ENCODE results near the gene SIGLEC10. TPM values are rescaled to one million over a fixed set of nuclear protein-coding genes. Genes with fewer than 3 reads are reported as not detected.
A peak's percentile ranks its signal among the peaks of the same experiment; 100 is the strongest.

The SIGLEC10 gene
- polyA plus RNA-seq, 1 donor (not counting 4 experiments of a cell fraction or from before 2014, with no cell fraction given) = not detected

DNA sequence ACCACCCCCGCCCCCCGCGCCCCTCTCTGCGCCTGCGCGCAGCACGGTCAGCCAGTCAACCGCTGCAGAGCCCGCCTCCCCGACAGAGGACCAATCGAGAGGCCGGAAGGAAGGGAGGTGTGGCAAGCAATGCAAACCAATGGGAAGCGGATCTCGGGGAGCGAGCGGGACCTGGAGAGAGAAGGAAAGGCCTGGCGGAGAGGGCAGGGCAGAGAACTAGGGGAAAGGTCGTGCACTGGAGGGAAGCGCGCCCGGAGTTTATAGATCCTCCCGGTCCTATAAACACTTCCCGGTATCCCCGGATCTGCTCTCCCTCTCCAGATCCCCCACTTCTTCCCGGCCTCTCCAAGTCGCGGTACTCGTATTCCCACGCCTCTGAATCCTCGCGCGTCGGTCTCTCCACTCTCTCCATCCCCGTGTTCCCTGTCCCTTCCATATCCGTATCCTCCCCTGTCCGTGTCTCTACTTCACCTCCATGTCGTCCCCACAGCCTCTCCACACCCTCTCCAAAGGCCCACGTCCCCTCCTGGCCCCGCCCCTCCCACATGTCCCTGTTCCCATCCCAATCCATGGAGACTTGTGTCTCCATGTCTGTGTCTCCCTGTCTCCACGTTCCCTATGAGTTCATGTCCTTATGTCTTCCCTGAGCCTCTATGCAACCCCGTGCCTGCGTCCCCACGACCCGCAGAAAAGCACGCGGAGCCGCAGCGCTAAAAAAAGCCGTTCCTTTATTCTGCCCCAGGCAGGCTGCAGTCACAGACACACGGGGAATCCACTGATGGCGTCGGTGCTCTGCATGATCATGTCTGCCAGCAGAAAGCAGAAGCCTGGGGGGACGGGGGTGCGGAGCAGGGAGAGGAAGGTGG, 50.8 kb downstream of the SIGLEC10 start:
- no peak for TF ChIP-seq EZH2 (IDR thresholded peaks at IDR 0.05; ENCODE audit: low read length)
- no peak for TF ChIP-seq CTCF (optimal IDR thresholded peaks at IDR 0.05 in 1 of 3, IDR thresholded peaks at IDR 0.05 in 1 of 3, conservative IDR thresholded peaks at IDR 0.05 in 1 of 3; ENCODE audit: extremely low read depth in 1 of 3, insufficient read depth in 2 of 3, low read length in 3 of 3)
- FAIRE-seq (no peak), DNase-seq (ENCODE audit: low read depth, low spot score) (peak; percentile 89)
- peak overlapping the region; percentile 98 for H3K4me2 ChIP-seq (ENCODE audit: control insufficient read depth, extremely low read depth, insufficient read depth, low read depth, low read length)
- H3K36me3 ChIP-seq (ENCODE audit: control insufficient read depth in 2 of 2, extremely low read depth in 1 of 2, insufficient read depth in 2 of 2, low read length in 2 of 2) = no peaks in the 10 kb centered on the region
- H3K9ac ChIP-seq (ENCODE audit: control insufficient read depth, extremely low read depth, insufficient read depth, low read length) = peak overlapping the region; percentile 88
- H3K4me1 ChIP-seq (ENCODE audit: control insufficient read depth, extremely low read depth, insufficient read depth, low read length) = peaks cover 21% of the 10 kb centered on the region
- no peaks in the 10 kb centered on the region for H3K9me3 ChIP-seq (ENCODE audit: control insufficient read depth, low read depth, low read length)
- dilution Hi-C loops (cut with MboI; ENCODE audit: extremely low pct_ligation_motif_present, low sequenced_read_pairs) = no loop called here
- H3K79me2 ChIP-seq (ENCODE audit: control insufficient read depth, insufficient read depth, low read length) = peaks cover 16% of the 10 kb centered on the region
- no peaks in the 10 kb centered on the region for H3K9me1 ChIP-seq (ENCODE audit: control insufficient read depth, extremely low read depth, insufficient read depth, low read length)
- H3K4me3 ChIP-seq (ENCODE audit: control insufficient read depth in 2 of 3, extremely low read depth in 1 of 3, insufficient read depth in 2 of 3, low read depth in 1 of 3, low read length in 3 of 3) = peak overlapping the region; percentile 54 to 90 (median 88)
- peak overlapping the region; percentile 89 for H2AFZ ChIP-seq (ENCODE audit: control insufficient read depth, low read length)
- peak overlapping the region; percentile 89 for H3K27ac ChIP-seq (ENCODE audit: control insufficient read depth, insufficient read depth, low read length)
- H3K27me3 ChIP-seq (ENCODE audit: control insufficient read depth, extremely low read depth, insufficient read depth, low read length) = no peaks in the 10 kb centered on the region
- peaks cover 4% of the 10 kb centered on the region for H4K20me1 ChIP-seq (ENCODE audit: control insufficient read depth, extremely low read depth, insufficient read depth, low read length)

DNA sequence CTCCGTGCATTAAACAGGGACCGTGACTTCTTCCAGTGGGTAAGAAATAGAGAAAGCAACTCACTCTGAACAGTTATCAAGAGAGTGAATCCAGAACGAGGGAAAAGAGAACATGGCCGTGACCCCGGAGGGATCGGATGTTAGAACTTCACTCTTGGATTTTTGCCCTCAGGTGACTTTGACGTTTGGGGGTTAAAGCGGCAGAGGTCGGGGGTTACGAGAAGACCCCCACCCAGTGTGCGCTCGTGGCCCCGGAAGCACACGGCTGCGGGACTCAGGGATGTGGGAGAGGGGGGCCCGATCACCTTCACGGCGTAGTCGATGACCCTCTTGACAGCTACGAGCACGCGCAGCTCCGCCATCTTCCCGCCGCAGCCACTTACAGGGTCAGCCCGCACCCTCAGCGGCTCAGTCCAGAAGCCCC, 51.5 kb downstream of the SIGLEC10 start, which contains the start of gene ETFB:
ETFB (minus strand) TSS at position 424 of the 424 bp plus-strand sequence; CDS start at position 362, 62 bp downstream.
- no peaks in the 10 kb centered on the region for H3K36me3 ChIP-seq (ENCODE audit: control insufficient read depth in 2 of 2, extremely low read depth in 1 of 2, insufficient read depth in 2 of 2, low read length in 2 of 2)
- TF ChIP-seq EZH2 (IDR thresholded peaks at IDR 0.05; ENCODE audit: low read length) (no peak), CTCF (optimal IDR thresholded peaks at IDR 0.05 in 1 of 3, IDR thresholded peaks at IDR 0.05 in 1 of 3, conservative IDR thresholded peaks at IDR 0.05 in 1 of 3; ENCODE audit: extremely low read depth in 1 of 3, insufficient read depth in 2 of 3, low read length in 3 of 3) (peak in 1 of 3 experiments; percentile 4)
- peak within 1 kb of the TSS; percentile 89 for H2AFZ ChIP-seq (ENCODE audit: control insufficient read depth, low read length)
- peak within 1 kb of the TSS; percentile 98 for H3K4me2 ChIP-seq (ENCODE audit: control insufficient read depth, extremely low read depth, insufficient read depth, low read depth, low read length)
- peak within 1 kb of the TSS; percentile 88 for H3K9ac ChIP-seq (ENCODE audit: control insufficient read depth, extremely low read depth, insufficient read depth, low read length)
- dilution Hi-C loops (cut with MboI; ENCODE audit: extremely low pct_ligation_motif_present, low sequenced_read_pairs) = no loop called here
- no peaks in the 10 kb centered on the region for H3K9me3 ChIP-seq (ENCODE audit: control insufficient read depth, low read depth, low read length)
- H3K9me1 ChIP-seq (ENCODE audit: control insufficient read depth, extremely low read depth, insufficient read depth, low read length) = no peaks in the 10 kb centered on the region
- H3K27me3 ChIP-seq (ENCODE audit: control insufficient read depth, extremely low read depth, insufficient read depth, low read length) = no peaks in the 10 kb centered on the region
- H3K27ac ChIP-seq (ENCODE audit: control insufficient read depth, insufficient read depth, low read length) = peak within 1 kb of the TSS; percentile 89
- peaks cover 16% of the 10 kb centered on the region for H3K79me2 ChIP-seq (ENCODE audit: control insufficient read depth, insufficient read depth, low read length)
- H4K20me1 ChIP-seq (ENCODE audit: control insufficient read depth, extremely low read depth, insufficient read depth, low read length) = peaks cover 4% of the 10 kb centered on the region
- peaks cover 21% of the 10 kb centered on the region for H3K4me1 ChIP-seq (ENCODE audit: control insufficient read depth, extremely low read depth, insufficient read depth, low read length)
- DNase-seq (ENCODE audit: low read depth, low spot score) (no peak), FAIRE-seq (no peak)
- peak within 1 kb of the TSS; percentile 54 to 90 (median 88) for H3K4me3 ChIP-seq (ENCODE audit: control insufficient read depth in 2 of 3, extremely low read depth in 1 of 3, insufficient read depth in 2 of 3, low read depth in 1 of 3, low read length in 3 of 3)
